Measurements from ENCODE around the gene ANKUB1.

- TF ChIP-seq CTCF (IDR thresholded peaks at IDR 0.05): no peak
- no peak for TF ChIP-seq ESRRA (CRISPR knock-in tag; IDR thresholded peaks at IDR 0.05; ENCODE audit: borderline replicate concordance)
- TF ChIP-seq, protein P1, sequence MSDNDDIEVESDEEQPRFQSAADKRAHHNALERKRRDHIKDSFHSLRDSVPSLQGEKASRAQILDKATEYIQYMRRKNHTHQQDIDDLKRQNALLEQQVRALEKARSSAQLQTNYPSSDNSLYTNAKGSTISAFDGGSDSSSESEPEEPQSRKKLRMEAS (CRISPR knock-in tag; IDR thresholded peaks at IDR 0.05): no peak
- TF ChIP-seq JUN (CRISPR knock-in tag; IDR thresholded peaks at IDR 0.05): no peak
These were observed 17.3 kb upstream of the ANKUB1 start for GRCh38 chr3:149809699-149810098.

Measured in WTC11 (cell line).